ENCODE data around the gene MMP2.

MMP2 gene

DNA sequence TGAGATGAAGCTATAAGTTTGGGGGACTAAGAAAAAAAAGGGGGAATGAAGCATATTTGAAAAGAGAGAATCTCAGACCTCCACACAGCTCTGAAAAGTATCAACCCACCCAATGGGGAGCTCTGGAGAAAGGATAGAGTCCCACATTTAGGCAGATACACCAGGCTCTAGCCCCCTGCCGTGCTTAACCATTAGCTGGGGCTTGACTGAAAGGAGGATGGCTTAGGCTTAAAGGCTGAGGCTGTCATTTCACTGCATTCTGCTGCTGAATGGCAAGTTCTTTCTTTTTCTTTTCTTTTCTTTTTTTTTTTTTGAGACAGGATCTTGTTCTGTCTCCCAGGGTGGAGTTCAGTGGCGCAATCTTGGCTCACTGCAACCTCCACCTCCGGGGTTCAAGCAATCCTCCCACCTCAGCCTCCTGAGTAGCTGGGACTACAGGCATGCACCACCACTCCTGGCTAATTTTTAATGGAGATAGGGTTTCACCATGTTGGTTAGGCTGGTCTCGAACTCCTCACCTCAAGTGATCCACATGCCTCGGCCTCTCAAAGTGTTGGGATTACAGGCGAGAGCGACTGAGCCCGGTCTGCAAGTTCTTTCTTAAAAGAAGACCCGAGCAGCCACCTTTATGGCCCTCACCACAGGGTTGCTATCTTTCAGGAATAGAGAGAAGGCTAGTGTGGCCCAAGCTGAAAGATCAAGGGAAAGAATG is 9.0 kb upstream of the MMP2 start:
- DNase-seq = no peak

DNA sequence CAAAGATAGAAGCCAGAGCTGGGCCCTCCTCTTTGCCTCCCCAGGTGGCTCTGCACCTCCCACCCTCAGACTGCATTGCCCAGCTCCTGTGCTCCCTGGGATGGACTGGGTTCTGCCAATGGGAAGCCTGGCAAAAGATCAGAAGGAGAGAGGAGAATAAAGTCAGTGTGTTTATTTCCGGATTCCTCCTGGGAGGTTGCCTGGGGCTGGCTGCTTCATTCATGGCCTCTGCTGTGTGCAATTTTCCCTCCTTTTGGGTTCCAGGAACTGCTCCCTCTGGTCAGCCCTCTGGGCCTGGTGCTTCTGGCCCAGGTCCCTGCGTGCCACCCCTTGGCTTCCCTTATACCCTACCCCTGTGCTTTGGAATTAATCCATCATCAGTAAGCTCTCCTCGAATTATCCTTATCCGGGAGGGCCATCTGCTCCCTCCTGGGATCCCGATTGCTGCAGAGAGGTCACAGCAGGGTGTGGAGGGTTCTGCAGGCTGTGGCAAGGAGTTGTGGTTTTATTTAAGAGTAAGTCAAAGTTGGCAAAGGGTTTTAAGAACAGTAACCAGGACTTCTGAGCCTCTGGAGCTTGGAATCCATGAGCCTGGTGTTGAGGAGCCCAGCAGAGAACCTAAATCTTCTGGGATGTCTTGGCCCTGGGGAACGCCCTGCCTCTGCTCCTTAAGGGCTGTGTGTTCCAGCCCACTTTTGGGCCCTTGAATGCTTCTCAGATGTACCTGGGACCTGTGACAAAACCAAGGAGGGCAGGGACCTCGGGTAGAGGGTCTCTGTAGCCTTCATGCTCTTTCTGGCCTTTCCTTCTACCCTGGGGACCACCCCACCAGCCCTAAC is 8.2 kb upstream of the MMP2 start:
- no peak for DNase-seq

DNA sequence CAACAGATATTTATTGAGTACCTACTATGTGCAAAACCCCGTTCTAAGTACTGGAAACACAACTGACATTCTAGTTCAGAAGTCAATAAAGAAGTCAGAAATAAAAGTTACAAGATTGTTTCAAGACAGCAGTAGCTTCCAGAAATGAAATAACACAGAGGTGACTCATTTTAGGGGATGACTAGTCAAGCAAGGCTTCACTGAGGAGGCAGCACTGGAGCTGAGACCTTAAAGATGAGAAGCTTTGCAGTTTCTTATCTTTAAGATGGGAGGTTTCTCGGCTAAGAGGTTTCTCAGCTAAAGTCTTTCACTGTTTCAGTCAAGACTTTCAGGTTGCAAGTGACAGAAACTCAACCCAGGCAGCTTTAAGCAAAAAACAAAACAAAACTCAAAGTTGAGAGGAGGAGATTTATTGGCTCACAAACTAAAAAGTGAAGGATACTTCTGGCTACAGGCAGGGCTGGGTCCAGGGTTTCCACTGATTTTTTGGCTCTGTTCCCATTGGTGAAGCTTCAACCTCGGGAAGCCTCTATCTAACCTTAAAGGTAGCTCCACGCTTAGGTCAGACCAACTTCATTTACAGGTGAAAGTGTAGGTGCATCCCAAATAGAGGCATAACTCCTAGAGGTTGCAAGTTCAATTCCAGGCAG is 7.4 kb upstream of the MMP2 start:
- no peak for DNase-seq

DNA sequence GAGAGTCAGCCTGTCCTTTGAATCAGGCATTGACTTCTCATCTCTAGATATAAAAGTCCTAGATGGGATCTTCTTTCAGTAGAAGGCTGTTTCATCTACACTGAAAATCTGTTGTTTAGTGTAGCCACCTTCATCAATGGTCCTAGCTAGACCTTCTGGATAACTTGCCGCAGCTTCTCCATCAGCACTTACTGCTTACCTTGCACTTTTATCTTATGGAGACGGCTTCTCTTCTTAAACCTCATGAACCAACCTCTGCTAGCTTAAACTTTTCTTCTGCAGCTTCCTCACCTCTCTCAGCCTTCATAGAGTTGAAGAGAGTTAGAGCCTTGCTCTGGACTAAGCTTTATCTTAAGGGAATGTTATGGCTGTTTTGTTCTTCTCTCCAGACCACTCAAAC is 5.4 kb upstream of the MMP2 start:
- DNase-seq = no peak

DNA sequence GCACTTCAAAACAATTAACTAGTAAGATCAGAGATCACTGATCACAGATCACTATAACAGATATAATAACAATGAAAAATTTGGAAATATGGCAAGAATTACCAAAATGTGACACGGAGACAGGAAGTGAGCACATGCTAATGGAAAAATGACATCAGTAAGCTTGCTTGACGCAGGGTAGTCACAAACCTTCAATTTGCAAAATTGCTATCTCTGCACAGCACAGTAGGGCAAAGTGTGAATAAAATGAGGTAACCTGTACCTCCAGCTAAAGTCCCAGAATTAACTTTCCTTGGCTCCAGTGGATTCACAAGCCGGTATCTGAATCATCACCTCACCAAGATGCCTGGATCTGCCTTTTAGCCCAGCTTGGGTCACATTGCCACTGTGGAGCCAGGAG is 4.2 kb upstream of the MMP2 start:
- DNase-seq = no peak

DNA sequence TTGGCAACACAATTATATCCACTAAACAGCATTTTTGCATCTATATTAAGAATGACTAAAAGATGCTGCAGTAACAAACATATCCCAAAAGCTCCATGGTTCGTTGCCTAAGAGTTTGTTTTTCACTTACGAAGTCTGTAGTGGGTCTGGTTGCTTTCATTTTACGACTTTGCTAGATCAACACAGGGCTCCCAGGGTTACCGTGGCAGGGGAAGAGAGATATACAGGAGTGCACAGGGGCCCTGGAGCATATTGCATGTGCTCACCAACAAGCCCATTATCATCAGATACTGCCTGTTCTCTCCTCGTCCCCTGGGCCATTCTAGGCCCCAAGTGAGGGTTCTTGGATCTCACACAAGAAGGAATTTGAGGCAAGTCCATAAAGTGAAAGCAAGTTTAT is 3.1 kb upstream of the MMP2 start:
- DNase-seq = no peak

DNA sequence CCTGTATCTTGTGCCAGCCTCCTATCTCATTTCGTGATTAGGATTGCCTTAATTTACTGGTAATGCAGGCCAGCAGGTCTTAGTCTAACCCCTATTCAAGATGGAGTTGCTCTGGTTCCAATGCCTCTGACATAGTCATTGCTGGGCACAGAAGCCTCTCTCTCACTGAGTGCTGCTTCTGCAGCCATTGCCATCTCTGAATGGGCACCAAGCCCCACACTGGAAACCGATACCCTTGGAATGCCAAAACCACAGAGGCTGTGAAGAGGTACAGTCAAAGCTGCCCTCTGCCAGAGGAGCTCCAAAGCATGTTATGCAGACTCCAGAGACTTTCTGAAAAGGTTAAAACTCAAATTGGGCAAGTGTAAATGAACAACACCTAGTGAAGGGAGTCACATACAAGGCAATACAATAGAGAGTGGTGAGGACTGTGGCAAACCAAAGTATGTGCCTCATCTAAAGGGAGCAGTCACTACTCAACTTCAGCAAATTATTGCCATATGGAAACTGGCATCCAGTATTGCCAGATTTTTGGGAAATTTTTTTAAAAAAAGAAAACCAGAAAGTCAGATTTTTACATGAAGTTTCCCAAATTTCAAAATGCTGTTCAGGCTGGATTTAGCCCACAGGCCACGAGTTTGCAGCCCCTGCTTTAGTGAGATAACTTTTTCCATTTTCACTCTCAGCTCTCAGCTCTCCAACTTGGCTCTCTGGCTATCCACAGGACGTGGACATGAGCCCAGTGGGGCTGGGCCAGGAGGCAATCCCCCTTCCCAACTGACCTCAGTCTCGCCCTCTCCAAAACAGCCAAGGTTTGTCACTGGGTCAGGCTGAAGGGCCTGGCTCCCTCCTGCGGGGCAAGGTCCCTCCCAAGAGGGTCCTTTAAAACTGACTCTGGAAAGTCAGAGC is 2.1 kb upstream of the MMP2 start:
- no peak for DNase-seq

DNA sequence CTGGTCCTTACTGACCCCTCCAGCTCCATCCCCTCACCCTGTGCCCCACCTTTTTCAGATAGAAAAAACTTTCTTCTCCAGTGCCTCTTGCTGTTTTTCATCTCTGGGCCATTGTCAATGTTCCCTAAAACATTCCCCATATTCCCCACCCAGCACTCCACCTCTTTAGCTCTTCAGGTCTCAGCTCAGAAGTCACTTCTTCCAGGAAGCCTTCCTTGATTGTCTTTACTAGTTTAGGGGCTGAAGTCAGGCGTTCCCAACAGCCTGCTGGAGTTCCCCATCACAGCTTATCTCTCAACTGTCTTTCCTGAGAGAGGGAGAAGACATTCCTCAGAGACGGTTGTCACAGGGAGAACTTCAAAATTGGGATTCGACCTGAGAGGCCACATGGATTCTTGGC is 1.3 kb upstream of the MMP2 start:
- no peak for DNase-seq

DNA sequence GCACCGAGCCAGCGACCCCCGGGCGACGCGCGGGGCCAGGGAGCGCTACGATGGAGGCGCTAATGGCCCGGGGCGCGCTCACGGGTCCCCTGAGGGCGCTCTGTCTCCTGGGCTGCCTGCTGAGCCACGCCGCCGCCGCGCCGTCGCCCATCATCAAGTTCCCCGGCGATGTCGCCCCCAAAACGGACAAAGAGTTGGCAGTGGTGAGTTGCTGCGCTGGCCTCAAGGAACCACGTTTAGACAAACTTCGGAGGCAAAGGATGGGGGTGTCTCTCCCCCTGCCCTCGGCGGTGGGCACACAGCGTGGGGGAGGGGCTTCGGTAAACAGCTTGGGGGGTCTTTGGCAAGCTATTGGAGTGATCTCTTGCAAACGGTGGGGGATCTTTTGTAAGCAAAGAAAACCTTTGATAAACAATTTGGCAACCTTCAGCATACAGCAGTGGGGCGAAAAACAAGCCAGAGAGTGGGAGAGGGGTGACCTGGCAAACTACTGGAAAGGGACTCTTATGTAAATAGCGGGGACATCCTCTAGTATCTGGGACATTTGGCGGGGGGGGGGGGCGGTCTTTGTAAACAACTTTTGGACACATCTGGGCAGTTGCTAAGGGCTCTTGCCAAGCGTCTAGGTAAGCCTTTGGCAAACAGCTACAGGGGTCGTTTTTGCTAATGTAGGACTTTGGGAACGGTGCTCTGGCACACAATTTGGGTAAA is 587 bp downstream of the MMP2 start:
- no peak for DNase-seq

DNA sequence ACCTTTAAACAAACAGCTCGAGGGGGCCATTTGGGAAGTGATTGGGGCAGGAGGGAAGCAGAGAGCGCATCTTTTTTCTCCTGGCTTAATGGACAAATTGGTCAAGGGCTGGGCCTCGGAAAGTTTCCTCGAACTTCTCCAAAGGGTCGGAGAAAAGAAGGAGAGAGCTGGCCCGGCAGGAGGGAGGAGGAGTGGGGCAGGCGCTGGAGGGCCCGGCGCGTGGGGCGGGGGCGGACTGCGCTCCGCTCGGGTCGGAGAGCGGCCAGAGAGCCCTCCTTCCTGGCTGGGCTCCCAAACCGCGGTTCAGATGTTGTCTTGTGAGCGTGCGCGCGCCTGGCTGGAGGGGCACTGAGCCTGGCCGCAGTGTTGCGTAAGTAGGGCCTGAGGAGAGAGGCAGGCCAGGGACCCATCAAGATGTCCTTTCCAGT is 1.2 kb downstream of the MMP2 start:
- no peak for DNase-seq

DNA sequence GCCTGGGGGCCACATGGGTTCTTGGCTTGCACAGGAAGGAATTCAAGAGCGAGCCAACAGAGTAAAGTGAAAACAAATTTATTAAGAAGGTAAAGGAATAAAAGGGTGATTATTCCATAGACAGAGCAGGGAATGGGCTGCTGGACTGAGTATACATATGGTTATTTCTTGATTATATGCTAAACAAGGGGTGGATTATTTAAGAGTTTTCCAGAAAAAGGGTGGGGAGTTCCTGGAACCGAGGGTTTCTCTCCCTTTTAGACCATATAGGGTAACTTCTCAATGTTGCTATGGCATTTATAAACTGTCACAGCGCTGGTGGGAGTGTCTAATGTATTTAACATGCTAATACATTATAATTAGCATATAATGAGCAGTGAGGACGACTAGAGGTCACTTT is 2.0 kb downstream of the MMP2 start:
- no peak for DNase-seq

DNA sequence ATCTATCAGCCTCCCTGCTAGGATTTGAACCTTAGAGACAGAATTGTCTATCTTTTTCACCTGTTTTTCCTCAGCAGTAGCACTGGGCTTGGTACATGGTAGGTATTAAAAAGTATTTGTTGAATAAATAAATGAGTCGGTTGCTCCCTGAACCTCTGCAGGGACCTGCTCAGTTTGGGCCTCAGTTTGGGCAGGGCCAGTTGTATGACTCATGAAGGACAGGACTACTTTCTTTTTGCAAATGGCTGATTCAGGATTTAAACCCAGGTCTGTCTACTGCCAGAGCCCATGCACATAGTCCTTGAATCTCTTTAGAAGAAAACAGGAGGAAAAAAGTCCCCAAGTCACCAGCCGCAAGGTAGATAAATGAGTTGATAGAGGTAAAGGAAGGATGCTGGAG is 3.1 kb downstream of the MMP2 start:
- no peak for DNase-seq

DNA sequence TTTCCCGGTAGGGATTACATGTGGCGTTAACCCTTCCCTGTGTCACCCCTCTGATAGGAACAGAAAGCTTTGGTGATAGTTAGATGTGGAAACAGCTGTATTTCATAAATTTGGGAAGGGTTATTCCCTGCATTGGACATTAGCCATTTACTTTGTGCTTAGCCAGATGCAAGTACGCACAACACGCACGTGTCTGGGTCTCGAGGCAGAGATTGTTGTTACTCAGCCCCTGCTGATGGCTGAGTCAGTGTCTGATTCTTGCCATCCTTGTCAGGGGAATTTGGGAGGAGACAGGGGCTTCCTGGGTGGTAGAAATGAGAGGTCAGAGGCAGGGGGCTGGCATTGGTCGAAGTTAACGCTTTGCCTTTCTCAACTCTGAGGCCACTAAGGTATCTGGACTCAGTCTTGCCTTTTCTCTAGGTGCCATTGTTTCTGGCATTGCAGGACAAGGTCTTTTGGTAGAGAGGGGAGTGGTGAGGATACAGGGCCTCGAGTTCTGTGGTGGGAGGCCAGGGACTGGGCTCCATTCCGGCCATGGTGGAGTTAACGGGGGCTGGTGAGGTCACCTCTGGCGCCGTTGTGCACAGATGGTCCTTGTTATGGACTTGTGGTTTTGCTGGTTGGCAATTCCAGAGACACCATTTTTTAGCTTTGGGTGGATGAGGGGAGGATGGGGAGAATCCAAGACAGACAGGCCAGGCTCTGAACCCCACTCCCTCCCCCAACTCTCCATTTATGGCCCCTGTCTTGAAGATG is 8.2 kb downstream of the MMP2 start:
- DNase-seq = no peak

DNA sequence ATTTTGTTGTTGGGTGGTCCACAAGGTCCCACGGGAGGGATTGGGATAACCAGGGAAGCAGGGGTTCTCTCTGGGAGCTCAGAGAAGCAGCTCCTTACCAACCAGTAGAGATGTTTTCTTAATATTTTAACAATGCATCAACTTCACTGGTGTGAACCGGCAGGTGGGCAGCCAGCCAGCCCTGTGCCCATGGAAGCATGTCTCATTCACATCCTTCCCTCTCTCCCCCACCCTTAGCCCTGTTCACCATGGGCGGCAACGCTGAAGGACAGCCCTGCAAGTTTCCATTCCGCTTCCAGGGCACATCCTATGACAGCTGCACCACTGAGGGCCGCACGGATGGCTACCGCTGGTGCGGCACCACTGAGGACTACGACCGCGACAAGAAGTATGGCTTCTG is 9.3 kb downstream of the MMP2 start:
- DNase-seq = no peak

DNA sequence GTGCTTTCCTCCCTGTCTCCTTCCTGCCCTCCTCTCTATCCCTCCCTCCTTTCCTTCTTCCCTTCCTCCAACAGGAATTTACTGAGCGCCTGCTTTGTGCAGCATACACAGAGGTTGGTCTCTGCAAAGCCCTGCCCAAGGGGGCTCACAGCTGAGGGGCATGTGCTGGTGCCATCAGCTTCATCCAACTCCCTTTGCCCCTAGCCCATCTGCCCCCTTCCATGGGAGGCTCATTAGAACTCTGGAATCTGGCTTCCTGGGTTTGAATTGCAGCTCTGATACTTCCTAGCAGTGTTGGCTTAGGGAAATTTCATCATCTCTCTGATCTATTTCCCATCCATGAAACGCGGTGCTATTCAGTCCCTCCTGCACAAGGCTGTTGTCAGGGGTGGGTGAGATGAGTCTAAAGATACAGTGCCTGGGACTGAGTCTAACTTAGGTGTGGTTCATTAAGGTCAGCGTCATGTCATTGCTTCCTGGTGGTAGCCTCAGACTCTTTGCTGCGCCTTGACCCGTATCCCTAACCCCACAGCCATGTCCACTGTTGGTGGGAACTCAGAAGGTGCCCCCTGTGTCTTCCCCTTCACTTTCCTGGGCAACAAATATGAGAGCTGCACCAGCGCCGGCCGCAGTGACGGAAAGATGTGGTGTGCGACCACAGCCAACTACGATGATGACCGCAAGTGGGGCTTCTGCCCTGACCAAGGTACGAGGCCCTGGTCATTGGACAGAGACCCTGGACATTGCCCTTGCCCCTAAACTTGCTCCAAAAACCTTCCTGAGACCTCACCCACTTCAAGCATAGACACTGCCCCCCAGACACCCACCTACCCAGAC is 10.3 kb downstream of the MMP2 start:
- no peak for DNase-seq

DNA sequence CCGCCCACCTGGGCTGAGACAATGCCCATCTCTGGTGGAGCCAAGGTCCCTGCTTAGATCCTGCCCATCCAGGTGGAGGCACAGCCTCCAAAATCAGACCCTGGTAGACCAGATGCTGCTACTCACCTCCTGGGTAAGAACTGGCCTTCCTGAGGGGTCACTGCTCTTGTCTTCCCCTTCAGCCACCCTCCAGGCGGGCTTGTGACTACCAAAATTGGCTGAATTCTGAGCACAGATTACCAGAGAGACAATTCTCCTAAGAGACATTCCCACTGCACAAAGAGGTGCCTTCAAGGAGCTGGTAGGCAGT is 10.9 kb downstream of the MMP2 start:
- no peak for DNase-seq

DNA sequence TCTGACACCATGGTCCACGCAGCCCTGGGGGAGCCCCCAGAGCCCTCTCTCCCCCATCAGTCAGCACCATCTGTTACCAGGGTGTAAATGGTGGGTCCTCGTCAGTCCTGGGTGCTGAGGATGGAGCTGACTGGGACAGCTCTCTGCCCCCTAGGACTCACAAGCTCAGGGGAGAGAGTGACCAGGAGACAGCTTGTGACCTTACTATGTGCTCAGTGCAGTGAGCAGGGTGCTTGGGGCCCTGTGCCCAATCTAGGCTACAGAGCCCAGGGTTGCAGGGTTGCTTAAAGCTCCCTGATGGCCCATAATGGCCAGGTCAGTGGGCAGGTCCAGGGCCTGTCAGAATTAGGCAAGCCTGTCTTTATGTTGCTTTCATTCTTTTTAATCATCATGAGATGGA is 11.3 kb downstream of the MMP2 start:
- DNase-seq = no peak

DNA sequence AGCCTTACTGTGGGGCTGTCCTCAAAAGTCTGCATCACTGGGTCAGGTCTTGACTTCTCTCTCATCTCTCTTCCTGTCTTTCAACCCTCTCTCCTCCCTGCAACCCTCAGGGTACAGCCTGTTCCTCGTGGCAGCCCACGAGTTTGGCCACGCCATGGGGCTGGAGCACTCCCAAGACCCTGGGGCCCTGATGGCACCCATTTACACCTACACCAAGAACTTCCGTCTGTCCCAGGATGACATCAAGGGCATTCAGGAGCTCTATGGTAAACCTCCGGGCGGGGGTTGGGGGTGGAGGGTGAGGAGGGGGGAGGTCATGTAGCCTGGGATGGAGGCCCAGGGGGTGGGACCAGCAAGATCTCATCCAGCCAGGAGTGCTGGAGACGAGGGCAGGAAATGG is 12.7 kb downstream of the MMP2 start:
- no peak for DNase-seq

DNA sequence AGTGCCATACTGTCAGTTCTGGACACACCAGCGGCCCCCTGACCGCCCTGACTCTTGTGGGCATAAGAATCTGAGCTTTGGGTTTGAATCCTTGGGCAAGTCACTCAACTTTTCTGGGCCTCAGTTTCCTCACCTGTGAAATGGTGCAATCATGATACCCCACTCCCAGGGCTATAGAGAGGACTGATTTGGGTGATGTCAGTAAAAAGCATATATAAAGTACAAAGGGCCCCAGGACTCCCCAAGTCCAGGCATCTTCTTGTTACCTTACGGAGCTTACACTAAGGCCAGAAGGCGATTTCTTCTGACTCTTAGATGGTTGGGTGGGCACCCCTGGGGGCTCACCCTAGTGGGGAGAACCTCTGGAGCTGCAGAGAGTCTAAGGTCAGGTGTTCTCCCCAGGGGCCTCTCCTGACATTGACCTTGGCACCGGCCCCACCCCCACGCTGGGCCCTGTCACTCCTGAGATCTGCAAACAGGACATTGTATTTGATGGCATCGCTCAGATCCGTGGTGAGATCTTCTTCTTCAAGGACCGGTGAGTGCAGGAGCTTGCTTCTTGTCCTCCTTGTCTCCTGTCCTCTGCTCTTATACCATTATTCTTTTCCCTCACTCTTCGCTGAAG is 13.9 kb downstream of the MMP2 start:
- DNase-seq = no peak

DNA sequence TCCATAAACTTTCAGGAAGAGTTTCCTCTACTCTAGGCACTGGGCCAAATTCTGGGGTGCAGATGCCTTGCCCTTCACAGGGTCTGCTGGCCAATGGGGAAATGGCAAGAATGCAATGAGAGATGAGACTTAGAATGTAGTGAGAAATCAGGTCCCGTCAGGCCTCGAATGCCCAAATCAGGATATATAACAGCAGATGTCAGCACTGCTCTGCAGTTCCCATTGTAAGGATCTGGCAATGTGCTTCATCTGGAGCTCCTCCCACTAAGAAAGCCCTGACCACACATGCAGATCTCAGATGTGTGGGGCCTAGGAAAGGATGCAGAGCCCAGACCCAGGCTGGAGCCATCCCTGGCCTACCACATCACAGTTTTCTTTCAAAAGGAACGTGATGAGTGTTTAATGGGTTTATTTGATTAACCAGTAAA is 16.0 kb downstream of the MMP2 start:
- DNase-seq = no peak
